GM21360 (cell line): Measurements from ENCODE around the gene OR1F1.
"Not testable (repeated sequence)": the region's sequence is repeated elsewhere in the genome, so short reads cannot be mapped to it uniquely, and the experiment has no call there.

Experiments
- ATAC-seq: cut with Tn5 transposase; IDR thresholded peaks from one replicate; pipeline ENCODE4 v1.9.1; 2021; ENCODE audit warnings: mild to moderate bottlenecking, moderate library complexity; ENCODE audit not compliant: unreplicated experiment

Gene OR1F1

DNA sequence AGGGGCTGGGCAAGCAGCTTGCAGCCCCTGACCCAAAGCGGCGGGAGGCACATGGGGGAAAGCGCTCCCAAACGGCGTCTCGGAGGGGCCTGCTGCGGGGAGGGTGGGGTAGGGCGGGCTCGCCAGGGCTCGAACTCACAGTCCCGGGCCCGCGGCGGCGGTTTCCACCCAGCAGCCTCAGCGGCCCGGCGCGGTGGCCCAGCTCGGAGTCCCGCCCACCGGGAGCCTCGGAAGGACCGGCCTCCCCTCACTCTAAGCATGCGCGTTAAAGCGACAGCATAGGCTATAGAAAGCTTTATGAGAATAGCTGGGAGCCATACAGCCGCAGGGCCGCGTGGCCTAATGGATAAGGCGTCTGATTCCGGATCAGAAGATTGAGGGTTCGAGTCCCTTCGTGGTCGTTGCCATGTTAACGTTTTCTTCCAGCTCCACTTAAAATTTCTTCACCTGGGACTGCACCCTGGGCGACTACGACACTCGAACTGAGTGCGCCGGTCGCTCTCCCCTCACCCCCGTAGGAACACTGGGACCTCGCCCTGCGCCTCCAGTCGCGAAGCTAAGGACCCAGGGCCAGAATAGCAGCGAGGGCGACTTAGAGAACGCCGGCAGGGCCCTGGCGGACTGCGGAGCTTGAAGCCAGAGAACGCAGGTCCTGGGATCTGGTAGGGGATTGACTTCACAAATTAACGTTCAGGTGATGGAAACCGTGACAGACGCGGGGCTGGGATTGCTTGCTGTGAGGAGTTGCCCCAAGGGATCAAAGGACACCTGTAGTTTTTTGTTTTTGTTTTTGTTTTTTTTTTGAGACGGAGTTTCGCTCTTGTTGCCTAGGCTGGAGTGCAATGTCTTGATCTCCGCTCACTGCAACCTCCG, 37.4 kb upstream of the OR1F1 start:
- peak; percentile 50 for ATAC-seq

DNA sequence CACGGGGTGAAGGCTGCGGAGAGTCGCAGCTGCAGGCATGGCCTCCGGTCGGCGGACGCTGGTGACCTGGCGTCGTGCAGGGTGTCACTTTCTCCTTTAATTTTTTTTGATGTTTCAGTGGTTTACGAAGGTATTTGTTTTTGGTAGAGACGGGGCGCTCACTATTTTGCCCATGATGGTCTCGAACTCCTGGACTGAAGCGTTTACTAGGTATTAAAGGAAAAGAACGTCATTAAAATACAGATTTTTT, 36.1 kb upstream of the OR1F1 start:
- ATAC-seq: no peak

DNA sequence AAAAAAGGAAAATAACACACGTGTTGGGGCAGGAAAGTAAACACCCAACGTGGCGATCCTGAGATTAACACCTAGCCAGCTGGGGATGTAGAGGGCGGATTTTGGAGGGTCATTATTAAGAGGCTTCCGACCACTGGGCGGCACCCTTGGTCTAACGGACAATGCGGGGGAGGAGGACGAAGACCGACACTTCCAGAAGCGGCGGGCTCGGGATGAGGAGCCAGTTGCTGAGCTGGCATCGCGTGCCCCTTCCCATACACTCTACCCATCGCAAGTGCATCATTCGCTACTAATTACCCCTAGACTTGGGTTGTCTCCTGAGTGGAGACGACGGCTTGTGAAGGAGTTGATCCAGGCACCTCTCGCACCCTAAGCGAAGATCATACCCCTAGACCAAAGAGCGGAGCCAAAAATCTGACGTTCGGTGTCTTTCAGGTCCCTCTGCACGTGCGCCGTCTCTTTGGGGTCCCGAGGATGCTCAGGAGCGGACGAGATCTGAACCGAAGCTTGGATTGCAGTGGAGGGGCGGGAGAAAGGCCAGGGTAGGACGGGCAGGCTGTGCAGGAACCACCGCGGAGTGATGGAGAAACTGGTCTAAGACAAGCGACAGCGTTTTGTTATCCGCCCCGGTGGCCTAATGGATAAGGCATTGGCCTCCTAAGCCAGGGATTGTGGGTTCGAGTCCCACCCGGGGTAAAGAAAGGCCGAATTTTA, 35.6 kb upstream of the OR1F1 start:
- no peak for ATAC-seq

DNA sequence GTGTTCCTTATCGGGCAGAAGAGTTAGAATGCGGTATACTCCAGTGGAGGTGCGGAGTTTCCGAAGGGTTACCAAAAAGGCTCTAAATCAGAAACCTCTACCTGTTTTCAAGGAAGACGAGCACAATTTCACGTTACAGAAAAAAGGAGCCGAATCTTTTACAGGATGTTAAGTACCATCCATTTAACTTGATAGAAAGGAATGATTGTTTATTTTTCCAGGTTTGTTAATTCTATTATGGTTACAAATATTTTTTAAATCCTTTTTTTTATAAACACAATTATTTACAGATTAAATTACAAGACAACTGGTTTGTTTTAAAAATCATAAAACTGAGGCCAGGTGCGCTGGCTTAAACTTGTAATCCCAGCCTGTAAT, 35.0 kb upstream of the OR1F1 start:
- ATAC-seq: no peak

DNA sequence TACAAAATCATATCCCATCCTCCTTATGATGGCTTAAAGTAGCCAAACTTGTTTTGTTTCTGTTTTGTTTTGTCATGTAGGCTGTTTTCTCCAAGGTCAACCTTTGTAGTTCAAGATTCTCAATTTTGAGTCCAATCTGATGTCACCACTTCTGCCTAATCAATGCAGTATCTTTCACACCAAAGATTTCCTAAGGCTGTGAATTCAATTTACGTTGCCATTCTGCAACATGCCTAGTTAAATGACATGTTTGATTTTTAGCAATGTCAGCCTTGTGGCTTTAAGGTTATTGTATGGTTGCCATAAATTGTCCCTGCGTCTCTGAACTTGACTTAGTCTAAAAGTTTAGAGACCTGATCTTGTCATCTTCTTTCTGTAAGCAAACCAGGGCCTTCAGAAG, 32.8 kb upstream of the OR1F1 start:
- ATAC-seq: no peak

DNA sequence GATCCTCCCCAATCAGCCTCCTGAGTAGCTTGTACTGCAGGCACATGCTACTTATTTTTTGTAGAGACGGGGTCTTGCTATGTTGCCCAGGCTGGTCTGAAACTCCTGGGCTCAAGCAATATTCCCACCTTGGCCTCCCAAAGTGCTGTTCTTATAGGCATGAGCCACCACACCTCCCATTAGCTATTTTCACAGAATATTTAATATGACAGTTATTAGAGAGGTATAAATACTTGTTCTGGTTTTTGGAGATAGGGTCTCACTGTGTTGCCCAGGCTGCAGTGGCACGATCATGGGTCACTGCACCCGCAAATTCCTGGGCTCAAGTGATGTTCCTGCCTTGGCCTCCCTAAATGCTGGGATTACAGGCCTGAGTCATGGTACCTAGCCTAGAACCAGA, 32.0 kb upstream of the OR1F1 start:
- no peak for ATAC-seq

DNA sequence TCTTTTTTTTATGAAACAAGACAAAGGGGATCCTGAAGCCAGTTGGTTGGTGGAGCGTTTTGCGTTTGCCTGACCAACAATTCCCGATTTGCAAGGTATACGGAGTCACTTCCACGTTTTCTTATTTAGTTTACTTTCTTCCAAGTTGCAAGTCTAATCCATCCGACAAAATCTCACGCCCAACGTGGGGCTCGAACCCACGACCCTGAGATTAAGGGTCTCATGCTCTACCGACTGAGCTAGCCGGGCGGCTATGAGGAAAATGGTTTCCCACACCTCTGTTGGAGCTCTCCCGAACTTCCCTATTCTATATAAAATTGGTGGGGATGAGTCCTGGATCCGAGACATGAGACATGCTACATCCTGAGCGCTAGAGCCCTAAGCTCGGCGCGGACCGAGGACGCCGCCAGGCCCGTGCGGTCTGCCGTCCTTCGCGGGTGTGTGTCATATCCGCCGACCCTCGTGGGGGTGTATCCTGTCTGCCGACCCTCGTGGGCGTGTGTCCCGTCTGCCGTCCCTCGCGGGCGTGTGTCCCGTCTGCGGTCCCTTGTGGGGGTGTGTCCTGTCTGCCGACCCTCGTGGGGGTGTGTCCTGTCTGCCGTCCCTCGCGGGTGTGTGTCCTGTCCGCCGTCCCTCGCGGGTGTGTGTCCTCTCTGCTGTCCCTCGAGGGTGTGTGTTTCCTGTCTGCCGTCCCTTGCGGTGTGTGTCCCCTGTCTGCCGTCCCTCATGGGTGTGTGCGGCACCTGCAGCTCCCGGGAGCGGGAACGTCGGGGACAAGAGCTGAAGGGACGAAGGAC, 30.6 kb upstream of the OR1F1 start:
- no peak for ATAC-seq

DNA sequence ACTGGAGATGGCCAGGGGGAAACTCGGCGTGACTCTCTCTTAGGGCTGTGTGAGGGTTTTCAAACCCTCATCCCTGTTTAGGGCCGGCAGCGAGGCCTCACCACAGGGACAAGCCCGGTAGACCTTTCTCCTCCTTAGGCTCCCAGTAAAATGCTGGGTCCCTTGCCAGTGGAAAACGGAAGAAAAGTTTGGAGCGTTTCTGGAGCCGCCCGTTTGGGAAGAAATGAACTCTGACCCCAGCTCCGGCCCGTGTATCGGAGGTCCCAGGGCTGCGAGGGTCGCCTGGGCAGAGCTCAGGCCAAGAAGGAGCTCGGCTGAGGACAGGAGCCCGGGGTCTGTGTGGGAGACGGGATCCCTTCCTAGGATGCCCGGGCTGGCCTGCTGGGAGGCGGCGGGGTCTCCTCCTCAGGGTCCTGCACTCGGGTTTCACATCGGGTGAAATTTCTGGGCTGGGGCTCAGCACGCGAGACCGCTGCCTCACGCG, 29.9 kb upstream of the OR1F1 start:
- ATAC-seq: no peak

DNA sequence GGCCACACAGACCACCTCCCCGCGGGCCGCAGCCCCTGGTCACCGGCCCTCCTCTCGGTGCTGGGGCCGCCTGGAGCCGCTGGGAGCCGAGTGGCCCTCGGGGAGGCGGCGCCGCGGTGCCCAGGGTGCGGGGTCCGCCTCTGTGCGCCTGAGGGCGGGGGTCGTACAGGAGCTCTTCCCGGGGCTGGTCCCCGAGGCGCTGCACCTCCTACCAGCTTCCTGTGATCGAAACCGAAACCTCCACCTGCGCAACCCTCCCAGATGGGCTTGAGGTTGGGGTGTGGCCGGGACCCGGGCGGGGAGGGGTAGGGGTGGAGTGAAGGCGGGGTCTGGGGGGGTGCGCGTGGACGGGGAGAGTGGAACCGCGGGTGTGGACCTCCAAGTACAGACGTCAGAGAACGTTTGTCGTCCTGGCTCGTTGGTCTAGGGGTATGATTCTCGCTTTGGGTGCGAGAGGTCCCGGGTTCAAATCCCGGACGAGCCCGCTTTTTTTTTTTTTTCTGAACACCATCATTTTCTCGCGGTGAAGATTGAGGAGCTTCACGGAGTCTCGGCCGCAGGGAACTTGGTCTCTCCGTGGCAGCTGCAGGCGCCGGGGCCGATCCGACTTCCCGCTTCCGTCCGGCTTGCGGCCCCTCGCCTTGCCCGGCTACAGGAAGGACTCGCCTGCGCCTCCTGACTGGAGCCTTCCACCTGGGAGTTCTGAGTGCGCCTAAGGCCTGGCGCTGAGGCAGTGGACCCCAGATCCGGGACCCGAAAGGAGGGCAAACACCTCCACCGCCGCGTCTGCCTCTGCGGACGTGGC, 29.3 kb upstream of the OR1F1 start:
- peak; percentile 49 for ATAC-seq

DNA sequence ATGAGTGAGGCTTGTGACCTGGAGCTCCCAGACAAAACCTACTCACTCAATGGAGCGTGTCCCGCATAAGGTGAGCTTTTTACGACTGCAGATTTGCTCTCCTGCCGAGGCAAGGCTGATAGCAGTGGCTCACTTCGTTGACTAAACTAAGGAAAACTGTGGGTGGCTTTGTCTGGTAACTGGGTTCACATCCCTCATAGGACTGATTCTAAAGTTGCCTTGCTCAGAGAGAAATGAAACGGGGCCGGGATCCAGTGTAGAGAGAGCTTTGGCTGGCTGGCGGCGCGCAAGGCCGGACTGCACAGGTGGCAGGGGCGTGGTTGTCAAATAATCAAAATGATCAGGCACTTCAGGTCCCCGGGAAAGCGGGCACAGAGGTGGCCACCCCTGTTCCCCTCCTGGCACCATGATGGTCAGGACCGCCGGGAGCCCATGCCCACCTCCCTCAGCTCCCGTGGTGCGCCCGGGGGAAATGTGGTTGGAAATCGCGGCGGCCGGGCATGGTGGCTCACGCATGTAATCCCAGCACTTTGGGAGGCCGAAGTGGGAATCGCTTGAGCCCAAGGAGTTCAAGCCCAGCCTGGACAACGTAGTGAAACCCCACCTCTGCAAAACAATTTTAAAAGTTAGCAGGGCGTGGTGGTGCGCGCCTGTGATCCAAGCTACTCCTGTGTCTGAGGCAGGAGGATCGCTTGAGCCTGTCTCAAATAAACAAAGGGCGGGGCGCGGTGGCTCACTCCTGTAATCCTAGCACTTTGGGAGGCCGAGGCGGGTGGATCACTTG, 26.6 kb upstream of the OR1F1 start:
- ATAC-seq: no peak

DNA sequence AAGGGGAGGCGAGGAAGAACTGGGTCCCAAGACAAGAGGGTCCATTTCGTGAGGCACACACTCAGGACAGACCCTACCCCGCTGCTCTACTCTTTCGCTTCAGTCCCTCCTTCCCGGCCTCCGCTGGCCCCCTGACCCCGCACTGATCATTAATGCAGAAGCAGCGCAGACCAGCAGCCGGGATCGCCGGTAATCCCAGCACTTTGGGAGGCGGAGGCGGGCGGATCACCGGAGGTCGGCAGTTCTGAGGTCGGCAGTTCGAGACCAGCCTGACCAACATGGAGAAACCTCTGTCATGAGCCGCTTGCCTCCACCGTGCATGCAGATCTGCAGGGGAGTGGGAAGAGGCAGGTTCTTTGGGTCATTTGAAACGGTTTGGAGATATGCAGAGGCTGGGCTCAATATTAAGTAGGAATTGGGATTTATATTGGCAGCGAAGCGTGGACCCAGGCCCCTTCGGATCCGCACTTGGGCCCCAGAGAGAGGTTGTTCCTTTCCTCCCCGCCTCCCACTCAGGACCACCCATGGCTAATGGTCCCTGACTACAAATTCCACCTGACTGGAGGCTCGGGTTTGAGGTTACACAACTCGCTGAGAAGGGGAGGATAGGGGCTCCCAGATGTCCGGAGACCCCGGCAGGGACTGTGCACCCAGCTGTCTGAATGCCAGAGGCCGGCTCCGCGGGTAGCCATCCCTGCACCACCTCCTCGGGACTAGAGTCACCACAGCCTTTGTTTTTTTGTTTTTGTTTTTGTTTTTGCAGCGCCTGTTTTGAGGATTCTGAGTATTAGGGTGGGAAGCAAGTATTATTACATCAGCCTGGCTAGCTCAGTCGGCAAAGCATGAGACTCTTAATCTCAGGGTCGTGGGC, 23.6 kb upstream of the OR1F1 start:
- ATAC-seq: no peak

DNA sequence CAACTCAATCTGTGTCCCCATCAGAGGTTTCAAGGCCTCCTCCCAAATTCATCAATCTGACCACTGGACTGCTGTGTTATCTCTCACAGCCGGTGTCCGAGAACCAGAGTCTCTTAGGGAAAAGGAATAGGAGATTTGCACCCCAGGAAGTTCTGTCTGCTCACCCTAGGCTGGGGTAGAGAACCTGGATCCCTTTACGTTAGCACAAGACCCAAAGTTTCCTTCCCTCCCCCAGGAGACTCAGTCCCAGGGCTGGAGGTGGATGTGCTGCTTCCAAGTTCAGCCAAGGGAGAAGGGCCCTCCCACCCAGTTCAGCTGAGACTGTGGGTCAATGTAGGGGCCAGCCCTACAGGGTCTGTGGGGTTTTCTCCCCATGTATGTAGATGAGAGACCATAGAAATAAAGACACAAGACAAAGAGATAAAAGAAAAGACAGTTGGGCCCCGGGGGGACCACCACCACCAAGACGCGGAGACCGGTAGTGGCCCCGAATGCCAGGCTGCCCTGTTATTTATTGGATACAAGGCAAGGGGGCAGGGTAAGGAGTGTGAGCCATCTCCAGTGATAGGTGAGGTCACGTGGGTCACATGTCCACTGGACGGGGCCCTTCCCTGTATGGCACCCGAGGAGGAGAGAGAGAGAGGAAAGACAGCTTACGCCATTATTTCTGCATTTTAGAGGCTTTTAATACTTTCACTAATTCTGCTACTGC, 22.7 kb upstream of the OR1F1 start:
- ATAC-seq: no peak

DNA sequence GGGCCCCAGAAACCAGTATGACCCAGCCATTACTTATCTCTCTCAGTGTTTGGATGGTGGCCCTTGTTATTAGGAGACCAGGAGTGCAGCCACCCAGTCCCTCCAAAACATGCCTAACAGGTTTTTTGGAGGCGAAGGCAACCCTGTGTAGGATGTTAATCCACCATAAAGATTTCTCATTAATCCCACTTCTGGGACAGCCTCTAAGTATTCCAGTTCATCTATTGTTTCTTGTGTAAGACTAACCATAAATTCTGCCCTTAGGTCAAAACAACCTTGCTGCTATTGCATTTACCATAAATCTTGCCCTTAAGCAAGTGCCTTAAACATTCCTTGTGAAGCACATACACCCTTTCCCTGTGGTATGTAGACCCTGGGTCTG, 21.5 kb upstream of the OR1F1 start:
- no peak for ATAC-seq

DNA sequence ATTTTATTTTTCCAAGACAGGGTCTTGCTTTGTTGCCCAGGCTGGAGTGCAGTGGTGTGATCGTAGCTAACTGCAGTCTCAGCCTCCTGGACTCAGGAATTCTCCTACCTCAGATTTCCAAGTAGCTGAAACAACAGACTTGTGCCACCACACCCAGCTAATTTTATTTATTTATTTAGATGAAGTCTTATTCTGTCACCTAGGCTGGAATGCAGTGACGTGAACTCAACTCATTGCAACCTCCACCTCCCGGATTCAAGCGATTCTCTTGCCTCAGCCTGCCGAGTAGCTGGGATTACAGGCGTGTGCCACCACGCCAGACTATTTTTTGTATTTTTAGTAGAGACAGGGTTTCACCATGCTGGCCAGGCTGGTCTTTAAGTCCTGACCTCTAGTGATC, 19.3 kb upstream of the OR1F1 start:
- ATAC-seq: not testable (repeated sequence)

DNA sequence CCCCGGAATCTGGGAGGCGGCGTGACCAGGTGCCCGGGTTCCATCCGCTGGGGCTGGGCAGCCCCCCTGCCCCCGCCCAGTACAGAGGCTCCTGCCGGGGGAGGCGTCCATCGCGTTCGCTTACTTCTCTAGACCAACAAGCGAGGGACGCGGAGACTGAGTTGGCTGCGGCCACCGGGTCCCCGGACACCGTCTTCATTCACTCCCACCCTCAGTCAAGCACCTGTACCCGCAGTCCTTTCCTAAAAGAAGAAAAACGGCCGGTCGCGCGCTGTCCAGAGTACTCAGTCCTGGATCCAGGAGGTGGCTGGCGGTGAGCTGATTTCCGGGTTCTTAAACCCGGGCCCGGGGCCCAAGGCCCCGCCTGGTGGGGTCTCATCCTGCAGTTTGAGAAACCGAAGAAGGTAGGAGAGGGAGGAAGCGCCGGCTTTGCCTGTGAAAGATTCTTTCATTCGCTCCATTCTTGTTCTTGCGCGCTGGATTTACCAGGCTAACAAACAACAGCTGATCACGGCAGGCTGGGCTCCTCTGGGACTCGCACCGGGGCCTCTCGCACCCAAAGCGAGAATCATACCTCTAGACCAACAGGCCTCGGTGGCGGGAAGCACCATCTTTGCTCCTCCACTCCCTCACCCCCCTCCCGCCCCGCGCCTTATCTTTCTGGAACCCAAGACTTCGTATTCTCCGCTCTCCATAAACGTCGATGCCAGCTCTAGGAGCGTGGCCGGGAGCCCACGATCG, 17.4 kb upstream of the OR1F1 start:
- ATAC-seq: no peak

DNA sequence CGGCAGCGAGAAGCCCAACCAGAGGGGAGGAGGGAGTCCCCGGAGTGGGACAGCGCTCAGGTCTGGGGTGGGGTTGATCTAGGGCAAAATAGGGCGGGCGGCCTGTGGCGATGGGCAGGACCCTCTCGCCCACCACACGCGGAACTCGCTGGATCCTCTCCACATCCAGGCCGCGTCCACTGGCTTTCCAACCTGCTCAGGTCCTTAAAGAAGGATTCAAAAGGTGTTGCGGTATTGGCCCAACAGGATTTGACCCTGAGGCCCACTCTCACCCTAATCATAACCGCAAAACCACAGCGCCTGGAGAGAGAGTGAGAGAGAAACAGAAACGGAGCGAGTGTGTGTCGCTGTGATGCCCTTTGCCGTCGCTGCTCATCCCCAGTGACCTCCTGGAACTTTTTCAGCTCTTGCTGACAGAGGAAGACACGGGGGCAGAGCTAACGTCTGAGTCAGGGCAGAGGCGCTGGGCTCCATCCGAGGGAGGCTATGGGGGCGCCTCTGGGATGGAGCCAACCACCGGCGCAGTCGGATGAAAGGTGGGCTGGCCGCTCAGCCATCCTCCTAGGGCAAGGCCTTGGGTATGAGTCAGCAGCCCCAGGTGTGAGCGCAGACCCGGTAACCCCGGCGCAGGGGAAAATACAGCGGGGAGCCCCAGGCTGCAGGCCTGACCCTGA, 16.7 kb upstream of the OR1F1 start:
- no peak for ATAC-seq

DNA sequence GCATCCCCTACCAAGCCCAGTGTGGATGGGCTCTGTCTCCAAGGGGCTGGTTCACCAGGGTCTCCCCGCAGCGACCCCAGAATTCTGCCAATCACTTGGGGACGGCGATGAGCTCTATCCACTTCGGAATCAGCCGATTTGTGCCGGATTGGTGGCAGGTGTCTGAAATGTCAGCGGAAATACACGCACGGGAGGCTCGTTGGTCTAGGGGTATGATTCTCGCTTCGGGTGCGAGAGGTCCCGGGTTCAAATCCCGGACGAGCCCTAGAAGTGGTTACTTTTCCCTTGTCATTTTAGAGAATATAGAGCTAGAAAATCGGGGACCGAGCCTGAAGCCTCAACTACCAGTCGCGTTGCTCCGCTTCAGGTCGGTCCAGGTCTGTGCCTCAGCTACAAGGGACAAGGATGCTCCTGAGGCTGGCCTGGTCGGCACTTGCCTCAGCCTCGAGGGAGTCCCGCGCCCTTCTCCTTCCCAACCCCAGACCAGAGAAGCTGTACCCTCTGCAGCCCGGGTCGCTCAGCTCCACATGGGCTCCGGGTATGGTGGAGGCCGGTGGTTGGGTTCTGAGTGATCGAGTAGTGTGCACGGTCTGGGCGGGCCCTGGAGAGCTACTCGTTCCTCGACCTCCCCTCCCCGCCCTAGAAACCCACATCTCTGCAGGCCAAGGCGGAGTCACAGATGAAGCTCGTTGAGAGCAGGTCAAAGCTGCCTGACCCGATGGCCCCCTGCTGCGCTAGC, 16.0 kb upstream of the OR1F1 start:
- no peak for ATAC-seq
